ENCODE data around the gene EVA1A.

Gene EVA1A

DNA sequence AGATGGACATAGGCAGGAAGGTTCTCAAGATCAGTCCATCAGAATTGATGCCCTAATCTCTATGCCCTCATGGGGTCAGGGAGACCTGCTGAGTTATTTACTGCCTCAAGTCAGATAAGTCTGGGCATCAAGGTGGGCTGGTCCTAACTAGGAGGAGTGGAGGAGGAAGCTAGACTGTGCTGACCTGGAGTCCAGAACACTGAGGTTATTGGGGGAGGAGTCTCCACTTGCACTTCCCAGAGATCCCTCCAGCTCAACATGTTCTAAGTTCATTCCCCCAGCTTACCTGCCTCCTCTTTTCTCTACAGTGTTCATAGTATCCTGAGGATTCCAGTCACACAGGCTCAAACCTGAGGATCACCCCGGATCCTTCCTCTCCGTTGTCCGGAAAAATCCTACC, 19.3 kb downstream of the EVA1A start:
- Histone ChIP-seq H3K4me3 (ENCODE audit: insufficient read depth, low read depth, low read length, poor library complexity, severe bottlenecking) (no peak overlapping the region), H3K36me3 (ENCODE audit: control insufficient read depth, insufficient read depth, low read length) (no peaks in the 10 kb centered on the region), H3K27me3 (replicated peaks; ENCODE audit: control insufficient read depth, insufficient read depth, low read length, poor library complexity, severe bottlenecking) (no peaks in the 10 kb centered on the region), H3K27ac (ENCODE audit: insufficient read depth, low read length, poor library complexity, severe bottlenecking) (no peak overlapping the region), H3K4me1 (ENCODE audit: control insufficient read depth, insufficient read depth, low read length, poor library complexity, severe bottlenecking) (no peaks in the 10 kb centered on the region), H3K9me3 (ENCODE audit: control insufficient read depth, low read length) (no peaks in the 10 kb centered on the region)
- DNase-seq, result no peak

DNA sequence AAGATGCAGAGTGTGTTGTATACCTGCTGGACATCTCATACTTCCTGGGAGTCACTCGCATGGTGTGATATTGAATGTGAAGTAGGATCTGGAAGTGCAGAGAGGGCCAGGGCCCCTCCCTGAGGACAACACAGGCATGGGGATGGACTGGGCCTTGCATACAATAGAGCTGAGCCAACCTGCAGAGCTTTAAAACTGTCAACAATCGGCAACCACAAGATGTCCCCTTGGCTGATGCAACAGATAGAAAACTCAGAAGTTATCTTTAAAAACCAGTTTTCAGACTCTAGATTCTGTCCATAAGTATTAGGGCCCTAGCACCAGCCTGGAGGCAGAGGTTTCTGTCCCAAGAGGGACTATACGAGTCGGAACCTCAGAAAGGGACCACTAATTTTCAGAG, 19.7 kb downstream of the EVA1A start:
- Histone ChIP-seq H3K36me3 (ENCODE audit: control insufficient read depth, insufficient read depth, low read length) (no peaks in the 10 kb centered on the region), H3K9me3 (ENCODE audit: control insufficient read depth, low read length) (no peaks in the 10 kb centered on the region), H3K27me3 (replicated peaks; ENCODE audit: control insufficient read depth, insufficient read depth, low read length, poor library complexity, severe bottlenecking) (no peaks in the 10 kb centered on the region), H3K4me3 (ENCODE audit: insufficient read depth, low read depth, low read length, poor library complexity, severe bottlenecking) (no peak overlapping the region), H3K27ac (ENCODE audit: insufficient read depth, low read length, poor library complexity, severe bottlenecking) (no peak overlapping the region), H3K4me1 (ENCODE audit: control insufficient read depth, insufficient read depth, low read length, poor library complexity, severe bottlenecking) (no peaks in the 10 kb centered on the region)
- no peak for DNase-seq

DNA sequence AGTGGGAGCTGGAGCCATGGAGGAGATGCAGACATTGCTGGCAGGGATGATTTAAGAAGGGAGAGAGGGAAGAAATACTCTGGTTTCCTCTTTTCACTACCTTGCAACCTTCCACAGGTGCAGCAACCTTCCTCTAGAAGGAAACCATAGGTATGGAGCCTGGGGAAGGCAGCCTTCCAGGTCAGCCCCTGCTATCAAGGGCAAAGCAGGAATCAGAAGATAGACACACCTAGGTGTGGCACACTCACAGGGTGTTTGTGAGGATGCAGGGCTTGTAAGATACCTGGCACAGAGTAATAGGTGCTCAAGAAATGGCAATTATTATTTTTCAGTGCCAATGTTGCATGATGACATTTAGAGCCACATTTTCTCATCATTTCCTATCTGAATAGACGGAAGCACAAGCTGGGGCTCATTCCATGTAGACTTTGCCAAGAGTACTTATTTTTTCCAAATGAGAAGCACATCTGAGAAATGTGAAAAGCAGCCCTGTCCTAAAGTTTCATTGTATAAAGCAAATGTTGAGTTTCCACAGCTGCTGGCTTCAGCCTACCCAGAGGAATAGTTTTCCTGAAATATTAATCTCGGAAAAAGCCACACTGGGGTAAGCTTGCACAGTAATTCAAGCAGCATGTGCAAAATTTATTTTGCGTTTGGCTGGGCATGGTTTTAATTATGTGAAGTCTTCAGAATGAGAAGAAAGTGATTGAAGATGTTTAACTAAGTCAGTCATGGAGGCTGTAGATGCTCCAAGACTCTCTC, 20.6 kb downstream of the EVA1A start:
- H3K27me3 ChIP-seq (replicated peaks; ENCODE audit: control insufficient read depth, insufficient read depth, low read length, poor library complexity, severe bottlenecking), result no peaks in the 10 kb centered on the region
- no peak overlapping the region for H3K4me3 ChIP-seq (ENCODE audit: insufficient read depth, low read depth, low read length, poor library complexity, severe bottlenecking)
- no peaks in the 10 kb centered on the region for H3K4me1 ChIP-seq (ENCODE audit: control insufficient read depth, insufficient read depth, low read length, poor library complexity, severe bottlenecking)
- H3K27ac ChIP-seq (ENCODE audit: insufficient read depth, low read length, poor library complexity, severe bottlenecking), result no peak overlapping the region
- no peaks in the 10 kb centered on the region for H3K36me3 ChIP-seq (ENCODE audit: control insufficient read depth, insufficient read depth, low read length)
- H3K9me3 ChIP-seq (ENCODE audit: control insufficient read depth, low read length), result no peaks in the 10 kb centered on the region
- DNase-seq, result no peak

DNA sequence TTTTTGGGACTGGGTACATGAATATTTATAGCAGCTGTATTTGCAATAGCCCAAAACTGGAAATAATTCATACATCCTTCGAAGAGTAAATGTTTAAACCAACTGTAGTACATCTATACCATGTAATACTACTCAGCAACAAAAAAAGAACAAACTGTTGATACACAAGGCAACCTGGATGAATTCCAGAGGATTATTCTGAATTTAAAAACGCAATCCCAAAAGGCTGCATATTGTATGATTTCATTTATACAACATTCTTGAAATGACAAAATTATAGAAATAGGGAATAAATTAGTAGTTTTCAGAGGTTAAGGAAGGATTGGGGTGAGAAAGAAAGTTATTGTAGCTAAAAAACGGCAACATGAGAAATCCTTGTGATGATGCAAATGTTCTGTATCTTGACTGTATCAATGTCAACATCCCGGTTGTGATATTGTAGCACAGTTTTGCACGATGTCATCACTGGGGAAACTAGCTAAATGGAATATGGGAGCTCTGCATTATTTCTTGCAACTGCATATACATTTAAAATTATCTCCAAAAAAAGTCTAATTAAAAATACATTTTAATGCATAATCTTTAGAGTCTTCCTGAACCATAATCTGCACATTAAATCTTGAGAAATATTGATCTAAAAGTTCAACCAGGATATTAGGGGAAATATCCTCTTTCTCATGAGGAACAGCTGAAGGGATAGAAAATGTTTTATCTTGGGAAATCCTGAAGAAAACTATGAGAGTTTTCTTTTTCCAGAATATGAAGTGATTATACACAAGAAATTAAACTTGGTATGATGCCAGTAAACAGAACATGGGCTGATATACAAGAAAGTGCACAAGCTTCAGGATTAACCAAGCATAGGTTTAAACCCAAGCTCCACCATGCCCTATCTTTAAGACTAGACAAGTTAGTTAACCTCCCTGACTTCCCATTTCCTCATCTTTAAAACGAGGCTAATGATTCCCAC, 21.9 kb downstream of the EVA1A start:
- no peak overlapping the region for H3K4me3 ChIP-seq (ENCODE audit: insufficient read depth, low read depth, low read length, poor library complexity, severe bottlenecking)
- H3K27me3 ChIP-seq (replicated peaks; ENCODE audit: control insufficient read depth, insufficient read depth, low read length, poor library complexity, severe bottlenecking), result no peaks in the 10 kb centered on the region
- H3K36me3 ChIP-seq (ENCODE audit: control insufficient read depth, insufficient read depth, low read length), result no peaks in the 10 kb centered on the region
- H3K27ac ChIP-seq (ENCODE audit: insufficient read depth, low read length, poor library complexity, severe bottlenecking), result no peak overlapping the region
- DNase-seq, result no peak
- H3K9me3 ChIP-seq (ENCODE audit: control insufficient read depth, low read length), result no peaks in the 10 kb centered on the region
- H3K4me1 ChIP-seq (ENCODE audit: control insufficient read depth, insufficient read depth, low read length, poor library complexity, severe bottlenecking), result no peaks in the 10 kb centered on the region

DNA sequence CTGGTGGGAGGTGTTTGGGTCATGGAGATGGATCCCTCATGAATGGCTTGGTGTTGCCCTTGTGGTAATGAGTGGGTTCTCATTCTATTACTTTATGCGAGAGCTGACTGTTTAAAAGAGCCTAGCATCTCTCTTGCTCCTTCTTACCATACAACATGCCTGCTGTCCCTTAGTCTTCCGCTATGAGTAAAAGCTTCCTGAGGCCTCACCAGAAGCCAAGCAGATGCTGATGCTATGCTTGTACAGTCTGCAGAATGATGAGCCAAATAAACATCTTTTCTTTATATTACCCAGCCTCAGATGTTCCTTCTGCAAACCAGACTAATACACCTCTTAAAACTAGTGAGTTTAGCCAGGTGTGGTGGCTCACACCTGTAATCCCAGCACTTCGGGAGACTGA, 23.1 kb downstream of the EVA1A start:
- Histone ChIP-seq H3K4me1 (ENCODE audit: control insufficient read depth, insufficient read depth, low read length, poor library complexity, severe bottlenecking) (no peaks in the 10 kb centered on the region), H3K9me3 (ENCODE audit: control insufficient read depth, low read length) (no peaks in the 10 kb centered on the region), H3K27ac (ENCODE audit: insufficient read depth, low read length, poor library complexity, severe bottlenecking) (no peak overlapping the region), H3K27me3 (replicated peaks; ENCODE audit: control insufficient read depth, insufficient read depth, low read length, poor library complexity, severe bottlenecking) (no peaks in the 10 kb centered on the region), H3K36me3 (ENCODE audit: control insufficient read depth, insufficient read depth, low read length) (no peaks in the 10 kb centered on the region), H3K4me3 (ENCODE audit: insufficient read depth, low read depth, low read length, poor library complexity, severe bottlenecking) (no peak overlapping the region)
- no peak for DNase-seq

DNA sequence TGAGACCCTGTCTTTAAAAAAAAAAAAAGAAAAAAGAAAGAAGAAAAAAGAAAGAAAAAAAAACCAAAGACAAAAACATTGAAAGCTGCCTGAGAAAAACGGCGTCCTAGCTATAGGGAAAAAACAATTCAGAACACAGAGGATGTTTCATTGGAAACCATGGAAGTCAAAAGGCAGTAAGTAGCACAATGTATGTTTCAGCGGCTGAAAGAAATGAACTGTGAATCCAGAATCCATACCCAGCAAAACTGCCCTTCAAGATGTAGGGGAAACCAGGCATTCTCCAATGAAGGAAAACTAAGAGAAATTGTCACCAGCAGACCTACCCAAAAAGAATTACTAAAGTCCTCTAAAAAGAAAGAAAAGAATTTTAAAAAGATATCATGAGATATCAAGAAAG, 27.6 kb downstream of the EVA1A start:
- H3K27me3 ChIP-seq (replicated peaks; ENCODE audit: control insufficient read depth, insufficient read depth, low read length, poor library complexity, severe bottlenecking), result no peaks in the 10 kb centered on the region
- H3K36me3 ChIP-seq (ENCODE audit: control insufficient read depth, insufficient read depth, low read length), result no peaks in the 10 kb centered on the region
- H3K4me1 ChIP-seq (ENCODE audit: control insufficient read depth, insufficient read depth, low read length, poor library complexity, severe bottlenecking), result no peaks in the 10 kb centered on the region
- DNase-seq, result no peak
- no peak overlapping the region for H3K4me3 ChIP-seq (ENCODE audit: insufficient read depth, low read depth, low read length, poor library complexity, severe bottlenecking)
- no peaks in the 10 kb centered on the region for H3K9me3 ChIP-seq (ENCODE audit: control insufficient read depth, low read length)
- no peak overlapping the region for H3K27ac ChIP-seq (ENCODE audit: insufficient read depth, low read length, poor library complexity, severe bottlenecking)

DNA sequence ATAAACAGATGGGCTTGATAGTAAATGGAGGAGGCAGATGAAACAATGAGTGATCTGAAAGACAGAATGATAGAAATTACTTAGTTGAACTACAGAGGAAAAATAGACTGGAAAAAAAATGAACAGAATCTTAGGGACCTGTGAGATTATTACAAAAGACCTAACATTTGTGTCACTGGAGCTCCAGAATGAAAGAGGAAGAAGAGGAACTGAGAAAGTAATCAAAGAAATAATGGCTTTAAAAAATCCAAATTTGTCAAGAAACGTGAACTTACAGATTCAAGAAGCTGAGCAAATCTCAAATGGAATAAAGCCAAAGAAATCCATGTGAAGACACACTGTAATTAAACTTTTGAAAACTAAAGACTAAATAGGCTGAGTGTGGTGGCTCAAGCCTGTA, 28.3 kb downstream of the EVA1A start:
- DNase-seq, result no peak
- H3K27me3 ChIP-seq (replicated peaks; ENCODE audit: control insufficient read depth, insufficient read depth, low read length, poor library complexity, severe bottlenecking), result no peaks in the 10 kb centered on the region
- no peaks in the 10 kb centered on the region for H3K36me3 ChIP-seq (ENCODE audit: control insufficient read depth, insufficient read depth, low read length)
- no peaks in the 10 kb centered on the region for H3K4me1 ChIP-seq (ENCODE audit: control insufficient read depth, insufficient read depth, low read length, poor library complexity, severe bottlenecking)
- no peak overlapping the region for H3K27ac ChIP-seq (ENCODE audit: insufficient read depth, low read length, poor library complexity, severe bottlenecking)
- H3K9me3 ChIP-seq (ENCODE audit: control insufficient read depth, low read length), result no peaks in the 10 kb centered on the region
- no peak overlapping the region for H3K4me3 ChIP-seq (ENCODE audit: insufficient read depth, low read depth, low read length, poor library complexity, severe bottlenecking)

DNA sequence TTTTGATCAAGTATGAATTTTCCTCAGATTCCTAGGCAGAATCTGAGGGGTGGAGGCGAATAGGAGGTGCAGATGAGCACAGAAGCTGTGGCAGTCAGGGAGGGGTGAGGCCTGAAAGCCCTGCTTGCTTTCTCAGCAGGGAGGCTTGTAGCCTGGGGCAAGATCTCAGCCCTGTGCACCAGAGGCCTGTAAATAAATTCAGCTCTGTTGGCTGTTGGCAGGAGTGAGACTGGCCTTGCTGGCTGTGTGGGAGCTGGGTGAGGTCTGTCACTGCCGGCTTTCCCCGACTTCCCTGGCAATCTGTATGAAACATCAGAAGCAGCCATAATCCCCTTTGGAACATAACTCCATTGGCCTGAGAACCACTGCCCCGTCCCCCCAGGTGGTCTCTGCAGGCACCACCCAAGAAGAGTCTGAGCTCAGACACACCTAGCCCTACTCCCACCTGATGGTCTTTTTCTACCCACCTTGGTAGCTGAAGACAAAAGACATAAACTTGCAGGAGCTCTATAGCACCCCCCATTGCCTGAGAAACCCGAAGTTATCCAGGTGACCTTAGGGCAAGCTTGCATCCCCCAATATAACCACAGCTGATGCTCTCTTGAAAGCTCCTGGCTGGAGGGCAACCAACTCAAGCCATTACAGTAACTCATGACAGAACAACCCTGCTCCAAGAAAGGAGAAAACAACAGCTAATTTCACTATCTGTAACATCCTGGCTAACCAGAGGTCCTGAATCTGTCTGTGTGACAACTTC, 32.3 kb downstream of the EVA1A start:
- DNase-seq, result no peak
- Histone ChIP-seq H3K4me1 (ENCODE audit: control insufficient read depth, insufficient read depth, low read length, poor library complexity, severe bottlenecking) (no peaks in the 10 kb centered on the region), H3K27me3 (replicated peaks; ENCODE audit: control insufficient read depth, insufficient read depth, low read length, poor library complexity, severe bottlenecking) (no peaks in the 10 kb centered on the region), H3K9me3 (ENCODE audit: control insufficient read depth, low read length) (no peaks in the 10 kb centered on the region), H3K36me3 (ENCODE audit: control insufficient read depth, insufficient read depth, low read length) (no peaks in the 10 kb centered on the region), H3K27ac (ENCODE audit: insufficient read depth, low read length, poor library complexity, severe bottlenecking) (no peak overlapping the region), H3K4me3 (ENCODE audit: insufficient read depth, low read depth, low read length, poor library complexity, severe bottlenecking) (no peak overlapping the region)

DNA sequence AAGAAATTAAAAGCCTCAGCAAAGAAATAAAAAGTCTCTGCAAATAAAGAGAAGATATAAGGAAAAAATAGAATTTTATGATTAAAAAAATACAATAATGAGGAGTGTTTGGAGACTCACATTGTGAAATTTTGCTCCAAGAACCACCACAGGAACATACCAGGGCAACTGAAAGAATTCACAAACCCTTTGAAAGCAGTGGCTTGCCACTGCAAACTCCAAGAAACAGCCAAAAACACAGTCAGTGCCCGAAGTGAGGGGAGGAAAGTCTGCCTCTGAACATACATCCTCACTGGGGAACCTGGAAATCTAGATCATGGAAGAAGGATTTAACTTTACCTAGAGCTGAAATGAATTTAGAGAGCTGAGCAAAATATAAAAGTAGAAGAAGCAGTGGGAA, 33.1 kb downstream of the EVA1A start:
- no peaks in the 10 kb centered on the region for H3K36me3 ChIP-seq (ENCODE audit: control insufficient read depth, insufficient read depth, low read length)
- no peak overlapping the region for H3K4me3 ChIP-seq (ENCODE audit: insufficient read depth, low read depth, low read length, poor library complexity, severe bottlenecking)
- H3K9me3 ChIP-seq (ENCODE audit: control insufficient read depth, low read length), result no peaks in the 10 kb centered on the region
- DNase-seq, result no peak
- H3K4me1 ChIP-seq (ENCODE audit: control insufficient read depth, insufficient read depth, low read length, poor library complexity, severe bottlenecking), result no peaks in the 10 kb centered on the region
- no peaks in the 10 kb centered on the region for H3K27me3 ChIP-seq (replicated peaks; ENCODE audit: control insufficient read depth, insufficient read depth, low read length, poor library complexity, severe bottlenecking)
- H3K27ac ChIP-seq (ENCODE audit: insufficient read depth, low read length, poor library complexity, severe bottlenecking), result no peak overlapping the region

All from effector memory CD4-positive, alpha-beta T cell (primary cell).